H1 (cell line): Measurements from ENCODE around the gene CCNY. TPM values are rescaled to one million over a fixed set of nuclear protein-coding genes. Genes with fewer than 3 reads are reported as not detected.

Experiments
- CHD2 ChIP-seq: IDR thresholded peaks from 2 replicates; pipeline ENCODE4 v1.6.1; 2012; ENCODE audit warnings: low read length, improper control_type of control experiment
- RAD21 ChIP-seq, 2 experiments: IDR thresholded peaks in 1 of 2; conservative IDR thresholded peaks in 1 of 2; 2 replicates each; pipeline ENCODE4 v1.6.1; 2011; ENCODE audit warnings: low read depth in 2 of 2, low read length in 2 of 2, improper control_type of control experiment in 1 of 2, inconsistent platforms in 1 of 2, mild to moderate bottlenecking in 1 of 2, moderate library complexity in 1 of 2
- SP4 ChIP-seq: IDR thresholded peaks from 2 replicates; pipeline ENCODE4 v1.6.1; 2012; ENCODE audit warnings: low read length, inconsistent platforms
- polyA plus RNA-seq, 7 experiments: library from polyadenylated mRNA; depleted of rRNA in 3 of 7; stranded (reverse) in 5 of 7; unstranded in 2 of 7; fragments of >200 nt in 5 of 7; fragments of 200-250 nt in 2 of 7; gene quantifications; 1 replicate in 5 of 7; 2 replicates in 1 of 7; 4 replicates in 1 of 7; pipeline versions ENCODE4 v1.2.1 to v1.2.3, GENCODE V29; 2011 to 2013; ENCODE audit warnings: missing spikeins in 2 of 7, mixed read lengths in 2 of 7
- total RNA-seq: library from RNA; stranded (reverse); fragmentation: NEBNext Ultra II Directional; extraction: Animal tissue kit (Norgen Biotek cat#: 25700); gene quantifications from 2 replicates; pipeline ENCODE4 v1.2.1, GENCODE V29; 2021

The CCNY gene
- total and polyA plus RNA-seq, 2 of the 8 experiments (the other 6 are each of a cell fraction or from before 2014, with no cell fraction given) = 25.3 to 68.2 TPM

DNA sequence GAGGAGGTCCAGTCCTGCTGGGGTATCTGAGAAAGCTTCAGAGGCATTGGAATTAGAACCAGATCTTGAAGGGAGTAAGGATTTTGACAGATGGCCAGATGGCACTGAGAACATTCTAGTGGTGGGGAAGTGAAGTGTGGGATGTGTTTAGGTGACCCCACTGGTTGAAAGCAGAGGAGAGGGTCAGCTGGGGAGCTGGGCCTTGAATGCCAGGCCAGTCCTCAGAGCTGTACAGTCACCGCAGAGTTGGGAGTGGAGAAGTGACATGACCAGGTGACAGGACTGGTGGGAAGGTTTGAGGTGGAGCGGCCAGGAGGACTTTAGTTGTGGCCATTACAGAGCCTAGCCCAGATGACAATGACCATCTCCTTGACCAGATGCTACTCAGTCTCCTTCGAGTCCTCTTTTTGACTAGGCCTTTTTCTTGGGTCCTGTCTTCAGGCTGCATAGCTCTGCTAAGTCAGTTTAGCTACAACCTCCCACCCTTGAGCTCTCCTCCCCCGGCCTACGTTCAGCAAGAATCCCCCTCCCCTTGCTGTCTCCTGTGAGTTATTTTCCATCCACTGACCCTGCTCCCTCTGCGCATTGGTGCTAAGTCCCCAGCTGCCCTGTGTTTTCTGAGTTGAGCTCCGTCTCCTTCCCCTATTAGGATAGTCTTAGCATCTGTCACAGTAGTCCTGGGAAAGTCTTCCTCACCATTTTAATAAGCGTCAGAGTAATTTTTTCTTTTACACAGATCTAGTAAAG is 56.3 kb downstream of the CCNY start (continued):
- TF ChIP-seq RAD21 (IDR thresholded peaks at IDR 0.05 in 1 of 2, conservative IDR thresholded peaks at IDR 0.05 in 1 of 2; ENCODE audit: low read depth in 2 of 2, low read length in 2 of 2) (no peak), SP4 (no peak), CHD2 (no peak)
